HEK293 (cell line): Measurements from ENCODE around the gene COL7A1.

Source experiments
- AEBP2 ChIP-seq: fragments of 450-650 bp; formaldehyde crosslinking; IDR thresholded peaks from 2 replicates; pipeline ENCODE4 v1.5.1; 2016; ENCODE audit warnings: missing biosample characterization, missing genetic modification characterization, borderline replicate concordance
- ATF2 ChIP-seq: fragments of 450-650 bp; formaldehyde crosslinking; IDR thresholded peaks from 2 replicates; pipeline ENCODE4 v1.5.1; 2016; ENCODE audit warnings: missing biosample characterization, missing genetic modification characterization, low read depth
- CTCF ChIP-seq: fragments of 450-650 bp; formaldehyde crosslinking; IDR thresholded peaks from 2 replicates; pipeline ENCODE4 v1.5.1; 2016; ENCODE audit warnings: missing biosample characterization, missing genetic modification characterization
- HOXD13 ChIP-seq: sonication (generic); formaldehyde crosslinking; IDR thresholded peaks from 2 replicates; pipeline ENCODE4 v1.8.0; 2022; ENCODE audit warnings: missing genetic modification reagents, borderline replicate concordance
- KLF16 ChIP-seq: fragments of 450-650 bp; formaldehyde crosslinking; IDR thresholded peaks from 2 replicates; pipeline ENCODE4 v1.5.1; 2017; ENCODE audit warnings: missing biosample characterization, missing genetic modification characterization
- KLF8 ChIP-seq: fragments of 450-650 bp; formaldehyde crosslinking; IDR thresholded peaks from 2 replicates; pipeline ENCODE4 v1.5.1; 2016; ENCODE audit warnings: missing biosample characterization, missing genetic modification characterization
- KLF9 ChIP-seq: fragments of 450-650 bp; formaldehyde crosslinking; IDR thresholded peaks from 2 replicates; pipeline ENCODE4 v1.5.1; 2016; ENCODE audit warnings: missing biosample characterization, missing genetic modification characterization, low read depth
- SP3 ChIP-seq: fragments of 450-650 bp; formaldehyde crosslinking; IDR thresholded peaks from 2 replicates; pipeline ENCODE4 v1.5.1; 2016; ENCODE audit warnings: missing biosample characterization, missing genetic modification characterization
- YY1 ChIP-seq: fragments of 450-650 bp; formaldehyde crosslinking; IDR thresholded peaks from 2 replicates; pipeline ENCODE4 v1.5.1; 2018; ENCODE audit warnings: missing biosample characterization, missing genetic modification characterization
- ZBTB17 ChIP-seq: fragments of 450-650 bp; formaldehyde crosslinking; IDR thresholded peaks from 2 replicates; pipeline ENCODE4 v1.5.1; 2016; ENCODE audit warnings: missing biosample characterization, missing genetic modification characterization
- ZBTB21 ChIP-seq: fragments of 450-650 bp; formaldehyde crosslinking; IDR thresholded peaks from 2 replicates; pipeline ENCODE4 v1.5.1; 2017; ENCODE audit warnings: missing biosample characterization, missing genetic modification characterization
- ZBTB8A ChIP-seq: fragments of 450-650 bp; formaldehyde crosslinking; IDR thresholded peaks from 2 replicates; pipeline ENCODE4 v1.5.1; 2016; ENCODE audit warnings: missing biosample characterization, missing genetic modification characterization
- ZFHX2 ChIP-seq: fragments of 450-650 bp; formaldehyde crosslinking; conservative IDR thresholded peaks from 2 replicates; pipeline ENCODE4 v1.5.1; 2016; ENCODE audit warnings: missing biosample characterization, missing genetic modification characterization
- ZNF155 ChIP-seq: fragments of 450-650 bp; formaldehyde crosslinking; IDR thresholded peaks from 2 replicates; pipeline ENCODE4 v1.5.1; 2016; ENCODE audit warnings: missing biosample characterization, missing genetic modification characterization
- ZNF16 ChIP-seq: fragments of 450-650 bp; formaldehyde crosslinking; IDR thresholded peaks from 2 replicates; pipeline ENCODE4 v1.5.1; 2016; ENCODE audit warnings: low read depth, missing biosample characterization, missing genetic modification characterization
- ZNF341 ChIP-seq: fragments of 450-650 bp; formaldehyde crosslinking; IDR thresholded peaks from 2 replicates; pipeline ENCODE4; 2016; ENCODE audit warnings: low read depth, missing biosample characterization, missing genetic modification characterization
- ZNF423 ChIP-seq: fragments of 450-650 bp; formaldehyde crosslinking; IDR thresholded peaks from 2 replicates; pipeline ENCODE4 v1.5.1; 2016; ENCODE audit warnings: missing biosample characterization, missing genetic modification characterization
- ZNF449 ChIP-seq: fragments of 450-650 bp; formaldehyde crosslinking; IDR thresholded peaks from 2 replicates; pipeline ENCODE4 v1.5.1; 2017; ENCODE audit warnings: missing biosample characterization, mild to moderate bottlenecking, missing genetic modification characterization, moderate library complexity
- ZNF501 ChIP-seq: fragments of 450-650 bp; formaldehyde crosslinking; IDR thresholded peaks from 2 replicates; pipeline ENCODE4 v1.5.1; 2016; ENCODE audit warnings: missing biosample characterization, missing genetic modification characterization
- ZNF544 ChIP-seq: fragments of 450-650 bp; formaldehyde crosslinking; IDR thresholded peaks from 2 replicates; pipeline ENCODE4 v1.5.0; 2017; ENCODE audit warnings: missing biosample characterization, missing genetic modification characterization
- ZNF629 ChIP-seq: fragments of 450-650 bp; formaldehyde crosslinking; IDR thresholded peaks from 2 replicates; pipeline ENCODE4 v1.5.1; 2017; ENCODE audit warnings: missing biosample characterization, missing genetic modification characterization
- ZNF768 ChIP-seq: fragments of 450-650 bp; formaldehyde crosslinking; IDR thresholded peaks from 2 replicates; pipeline ENCODE4 v1.5.1; 2018; ENCODE audit warnings: missing biosample characterization, mild to moderate bottlenecking, missing genetic modification characterization
- ZXDB ChIP-seq: fragments of 450-650 bp; formaldehyde crosslinking; IDR thresholded peaks from 2 replicates; pipeline ENCODE4 v1.5.1; 2016; ENCODE audit warnings: missing biosample characterization, missing genetic modification characterization
- TF ChIP-seq, protein P1 (sequence below): fragments of 450-650 bp; formaldehyde crosslinking; IDR thresholded peaks from 2 replicates; pipeline ENCODE4 v1.5.1; 2016; ENCODE audit warnings: missing biosample characterization, missing genetic modification characterization
- TF ChIP-seq, protein P2 (sequence below): fragments of 450-650 bp; formaldehyde crosslinking; IDR thresholded peaks from 2 replicates; pipeline ENCODE4 v1.5.1; 2016; ENCODE audit warnings: missing biosample characterization, missing genetic modification characterization, borderline replicate concordance
- TF ChIP-seq, protein P3 (sequence below): fragments of 450-650 bp; formaldehyde crosslinking; IDR thresholded peaks from 2 replicates; pipeline ENCODE4 v1.5.1; 2017; ENCODE audit warnings: missing biosample characterization, missing genetic modification characterization

COL7A1 gene

GRCh38 chr3:48609088-48610005 is 14.2 kb upstream of the COL7A1 start, which contains the start of gene UQCRC1 (continued):
- TF ChIP-seq, protein P1, sequence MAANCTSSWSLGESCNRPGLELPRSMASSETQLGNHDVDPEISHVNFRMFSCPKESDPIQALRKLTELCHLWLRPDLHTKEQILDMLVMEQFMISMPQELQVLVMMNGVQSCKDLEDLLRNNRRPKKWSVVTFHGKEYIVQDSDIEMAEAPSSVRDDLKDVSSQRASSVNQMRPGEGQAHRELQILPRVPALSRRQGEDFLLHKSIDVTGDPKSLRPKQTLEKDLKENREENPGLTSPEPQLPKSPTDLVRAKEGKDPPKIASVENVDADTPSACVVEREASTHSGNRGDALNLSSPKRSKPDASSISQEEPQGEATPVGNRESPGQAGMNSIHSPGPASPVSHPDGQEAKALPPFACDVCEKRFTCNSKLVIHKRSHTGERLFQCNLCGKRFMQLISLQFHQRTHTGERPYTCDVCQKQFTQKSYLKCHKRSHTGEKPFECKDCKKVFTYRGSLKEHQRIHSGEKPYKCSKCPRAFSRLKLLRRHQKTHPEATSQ = peak; percentile 40; the same call in 1 of the 2 replicates
- TF ChIP-seq ZNF629 (tag by site-specific recombination) (peak; percentile 32), CTCF (tag by site-specific recombination) (peak; percentile 92), ZNF501 (peak; percentile 65; the same call in 1 of the 2 replicates), HOXD13 (no peak), KLF9 (tag by site-specific recombination) (peak; percentile 43), KLF16 (peak; percentile 68; the same call in 1 of the 2 replicates), ZXDB (tag by site-specific recombination) (peak; percentile 65), KLF8 (tag by site-specific recombination) (no peak; the same call in 1 of the 2 replicates), ZBTB17 (peak; percentile 29), ZNF155 (tag by site-specific recombination) (no peak), YY1 (tag by site-specific recombination) (peak; percentile 91), ZBTB21 (tag by site-specific recombination) (no peak), AEBP2 (tag by site-specific recombination) (no peak), ZNF768 (tag by site-specific recombination) (no peak), ZFHX2 (peak; percentile 75), ZNF544 (tag by site-specific recombination) (no peak), ZNF16 (no peak), ZNF423 (tag by site-specific recombination) (no peak), ATF2 (tag by site-specific recombination) (no peak), SP3 (tag by site-specific recombination) (peak; percentile 58), ZBTB8A (0 out of 2 replicates have a peak, but pooled peaks have one; percentile 8), ZNF449 (no peak), ZNF341 (tag by site-specific recombination) (peak; percentile 40; the same call in 1 of the 2 replicates)
- TF ChIP-seq, protein P2, sequence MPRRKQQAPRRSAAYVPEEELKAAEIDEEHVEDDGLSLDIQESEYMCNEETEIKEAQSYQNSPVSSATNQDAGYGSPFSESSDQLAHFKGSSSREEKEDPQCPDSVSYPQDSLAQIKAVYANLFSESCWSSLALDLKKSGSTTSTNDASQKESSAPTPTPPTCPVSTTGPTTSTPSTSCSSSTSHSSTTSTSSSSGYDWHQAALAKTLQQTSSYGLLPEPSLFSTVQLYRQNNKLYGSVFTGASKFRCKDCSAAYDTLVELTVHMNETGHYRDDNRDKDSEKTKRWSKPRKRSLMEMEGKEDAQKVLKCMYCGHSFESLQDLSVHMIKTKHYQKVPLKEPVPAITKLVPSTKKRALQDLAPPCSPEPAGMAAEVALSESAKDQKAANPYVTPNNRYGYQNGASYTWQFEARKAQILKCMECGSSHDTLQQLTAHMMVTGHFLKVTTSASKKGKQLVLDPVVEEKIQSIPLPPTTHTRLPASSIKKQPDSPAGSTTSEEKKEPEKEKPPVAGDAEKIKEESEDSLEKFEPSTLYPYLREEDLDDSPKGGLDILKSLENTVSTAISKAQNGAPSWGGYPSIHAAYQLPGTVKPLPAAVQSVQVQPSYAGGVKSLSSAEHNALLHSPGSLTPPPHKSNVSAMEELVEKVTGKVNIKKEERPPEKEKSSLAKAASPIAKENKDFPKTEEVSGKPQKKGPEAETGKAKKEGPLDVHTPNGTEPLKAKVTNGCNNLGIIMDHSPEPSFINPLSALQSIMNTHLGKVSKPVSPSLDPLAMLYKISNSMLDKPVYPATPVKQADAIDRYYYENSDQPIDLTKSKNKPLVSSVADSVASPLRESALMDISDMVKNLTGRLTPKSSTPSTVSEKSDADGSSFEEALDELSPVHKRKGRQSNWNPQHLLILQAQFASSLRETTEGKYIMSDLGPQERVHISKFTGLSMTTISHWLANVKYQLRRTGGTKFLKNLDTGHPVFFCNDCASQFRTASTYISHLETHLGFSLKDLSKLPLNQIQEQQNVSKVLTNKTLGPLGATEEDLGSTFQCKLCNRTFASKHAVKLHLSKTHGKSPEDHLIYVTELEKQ (tag by site-specific recombination) = no peak
- TF ChIP-seq, protein P3, sequence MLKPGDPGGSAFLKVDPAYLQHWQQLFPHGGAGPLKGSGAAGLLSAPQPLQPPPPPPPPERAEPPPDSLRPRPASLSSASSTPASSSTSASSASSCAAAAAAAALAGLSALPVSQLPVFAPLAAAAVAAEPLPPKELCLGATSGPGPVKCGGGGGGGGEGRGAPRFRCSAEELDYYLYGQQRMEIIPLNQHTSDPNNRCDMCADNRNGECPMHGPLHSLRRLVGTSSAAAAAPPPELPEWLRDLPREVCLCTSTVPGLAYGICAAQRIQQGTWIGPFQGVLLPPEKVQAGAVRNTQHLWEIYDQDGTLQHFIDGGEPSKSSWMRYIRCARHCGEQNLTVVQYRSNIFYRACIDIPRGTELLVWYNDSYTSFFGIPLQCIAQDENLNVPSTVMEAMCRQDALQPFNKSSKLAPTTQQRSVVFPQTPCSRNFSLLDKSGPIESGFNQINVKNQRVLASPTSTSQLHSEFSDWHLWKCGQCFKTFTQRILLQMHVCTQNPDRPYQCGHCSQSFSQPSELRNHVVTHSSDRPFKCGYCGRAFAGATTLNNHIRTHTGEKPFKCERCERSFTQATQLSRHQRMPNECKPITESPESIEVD (tag by site-specific recombination) = no peak
